ENCODE data around the gene CLEC12A.

GRCh38 chr12:9973949-9974348 lies 2.7 kb downstream of the CLEC12A start:
- TF ChIP-seq CTCF (IDR thresholded peaks at IDR 0.05) (no peak), POLR2A (IDR thresholded peaks at IDR 0.05) (no peak)

All from adrenal gland (tissue), 5 donors.